UCSD-AML1 (cell line): Measurements from ENCODE around the gene NKIRAS1.
A peak's percentile ranks its signal among the peaks of the same experiment; 100 is the strongest.

Experiments used
- DNase-seq: peaks from one replicate; lab custom pipeline; 2025; ENCODE audit not compliant: unreplicated experiment; lab: John Stamatoyannopoulos, UW

NKIRAS1 gene

DNA sequence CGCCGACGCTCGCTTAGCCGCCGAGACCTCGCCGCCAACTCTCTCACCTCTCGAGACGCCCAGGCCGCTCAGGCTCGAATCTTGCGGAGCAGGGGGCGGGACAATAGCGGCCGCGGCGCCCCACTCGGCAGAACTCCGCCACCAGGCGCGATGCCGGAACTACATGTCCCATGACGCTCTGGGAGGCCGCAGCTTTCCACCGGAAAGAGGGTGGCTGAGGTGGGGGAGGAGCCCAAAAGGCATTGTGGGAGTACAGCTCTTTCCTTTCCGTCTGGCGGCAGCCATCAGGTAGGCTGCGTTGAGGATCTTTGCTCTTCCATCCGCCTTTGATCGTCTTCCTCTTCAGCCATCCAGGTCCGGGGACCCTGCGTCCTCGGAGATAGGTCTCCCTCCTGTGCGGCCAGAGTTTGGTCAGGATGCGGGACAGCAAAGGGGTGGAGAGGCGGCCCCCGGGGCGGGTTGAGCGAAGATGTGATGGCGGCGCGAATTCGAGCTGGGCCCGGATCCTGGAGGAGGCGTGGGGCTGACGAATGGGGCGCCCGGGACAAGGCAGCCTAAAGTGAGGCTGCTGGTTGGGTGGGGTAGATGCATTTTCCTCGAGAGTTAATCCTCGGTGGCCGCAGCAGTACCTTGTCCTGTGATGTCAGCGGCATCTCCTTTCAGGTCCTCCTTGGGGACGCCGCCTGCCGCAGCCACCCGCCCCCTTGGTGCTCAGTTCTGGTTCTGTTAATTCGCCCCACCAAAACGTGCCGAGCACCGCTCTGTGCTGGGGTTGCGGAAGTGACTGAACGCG, at the start of gene NKIRAS1, which contains the start of gene RPL15:
TSS of gene NKIRAS1 (minus strand) at position 105 of the 793 bp plus-strand sequence. CDS start 6,086 bp downstream, outside the sequence.
TSS of gene RPL15 (plus strand) at position 247 of the 793 bp plus-strand sequence. CDS start 728 bp downstream, outside the sequence.
- DNase-seq = peak; percentile 96

GRCh38 chr3:23966328-23966727, 49.5 kb upstream of the NKIRAS1 start:
- no peak for DNase-seq

DNA sequence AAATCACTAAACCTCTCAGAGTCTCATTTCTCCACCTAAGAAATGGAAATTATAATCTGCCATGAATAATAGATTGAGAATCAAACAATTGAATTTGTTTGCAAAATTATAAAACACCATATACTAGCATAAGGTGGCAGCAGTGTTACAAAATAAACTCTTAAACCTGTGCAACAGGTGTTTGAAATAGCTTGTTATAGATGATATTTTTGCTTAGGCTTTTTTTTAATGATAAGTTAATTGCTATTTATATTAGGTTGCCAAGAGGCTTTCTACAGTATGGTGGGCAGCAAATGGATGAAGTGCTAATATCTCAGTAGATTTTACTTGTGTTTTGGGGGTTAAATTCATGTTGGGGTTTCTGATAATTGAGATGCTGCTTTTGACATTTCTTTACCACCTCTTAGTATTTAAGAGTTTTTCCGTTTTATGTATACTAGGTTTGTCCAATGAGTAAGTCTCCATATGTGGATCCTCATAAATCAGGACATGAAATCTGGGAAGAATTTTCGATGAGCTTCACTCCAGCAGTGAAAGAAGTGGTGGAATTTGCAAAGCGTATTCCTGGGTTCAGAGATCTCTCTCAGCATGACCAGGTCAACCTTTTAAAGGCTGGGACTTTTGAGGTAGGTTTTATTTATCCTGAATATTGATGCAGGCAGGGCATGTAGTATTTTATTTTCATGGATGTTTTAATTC, 47.9 kb upstream of the NKIRAS1 start:
- DNase-seq = no peak

- no peak for DNase-seq
Observed at GRCh38 chr3:23961913-23962312, 45.1 kb upstream of the NKIRAS1 start.

DNA sequence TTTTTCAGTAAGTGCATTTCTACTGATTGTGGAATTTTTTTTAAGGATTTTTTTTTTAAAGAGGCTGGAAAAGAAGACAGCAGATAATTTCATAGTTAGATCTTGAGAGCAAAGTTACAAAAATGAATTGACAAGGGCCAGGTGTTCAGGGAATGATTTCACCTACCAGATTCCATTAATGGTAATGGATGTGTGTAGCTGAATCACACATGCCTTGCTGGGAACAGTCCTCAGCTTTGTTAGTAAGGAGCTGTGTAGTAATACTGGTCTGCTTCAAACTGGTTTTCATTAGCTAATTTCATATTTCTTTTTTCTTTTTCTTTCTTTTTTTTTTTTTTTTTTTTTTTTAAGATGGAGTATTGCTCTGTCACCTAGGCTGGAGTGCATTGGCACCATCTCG, 44.3 kb upstream of the NKIRAS1 start:
- DNase-seq = no peak

- no peak for DNase-seq
Observed at GRCh38 chr3:23960649-23961048, 43.9 kb upstream of the NKIRAS1 start.

GRCh38 chr3:23959135-23959900, 42.5 kb upstream of the NKIRAS1 start:
- DNase-seq = no peak

DNA sequence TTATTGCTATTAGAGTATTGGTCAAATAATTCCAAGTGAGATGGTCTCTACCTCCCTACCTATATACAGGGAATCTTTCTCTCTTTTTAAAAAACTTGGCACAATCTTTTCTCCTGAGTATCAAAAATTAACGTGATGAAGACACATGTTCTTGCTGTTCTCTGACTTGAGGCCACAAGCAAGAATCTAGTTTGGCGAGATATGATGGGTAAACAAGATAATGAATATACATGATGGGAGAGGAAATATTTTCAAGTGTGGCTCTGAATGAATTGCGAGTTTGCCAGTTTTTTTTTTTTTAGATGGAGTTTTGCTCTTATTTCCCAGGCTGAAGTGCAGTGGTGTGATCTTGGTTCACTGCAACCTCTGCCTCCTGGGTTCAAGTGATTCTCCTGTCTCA, 39.9 kb upstream of the NKIRAS1 start:
- no peak for DNase-seq

DNA sequence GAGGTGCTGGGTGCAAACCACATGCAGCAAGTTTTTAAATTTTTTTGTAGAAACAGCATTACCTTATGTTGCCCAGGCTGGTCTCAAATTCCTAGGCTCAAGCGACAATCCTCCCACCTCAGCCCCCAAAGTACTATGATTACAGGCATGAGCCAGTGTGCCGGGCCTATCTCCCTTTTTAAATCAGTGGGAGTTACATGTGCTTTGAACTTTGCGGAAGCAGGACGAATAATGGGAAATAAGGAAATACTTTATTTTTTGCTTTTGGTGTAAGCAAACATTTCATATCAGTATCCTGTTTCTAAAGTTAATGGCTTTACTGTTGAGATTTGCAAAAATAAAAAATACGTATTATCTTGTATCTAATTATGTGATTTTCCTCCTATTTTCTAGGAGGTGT, 37.4 kb upstream of the NKIRAS1 start:
- DNase-seq = no peak

- no peak for DNase-seq
Observed at GRCh38 chr3:23953523-23953922, 36.7 kb upstream of the NKIRAS1 start.

GRCh38 chr3:23952646-23953045, 35.9 kb upstream of the NKIRAS1 start:
- DNase-seq = no peak

DNA sequence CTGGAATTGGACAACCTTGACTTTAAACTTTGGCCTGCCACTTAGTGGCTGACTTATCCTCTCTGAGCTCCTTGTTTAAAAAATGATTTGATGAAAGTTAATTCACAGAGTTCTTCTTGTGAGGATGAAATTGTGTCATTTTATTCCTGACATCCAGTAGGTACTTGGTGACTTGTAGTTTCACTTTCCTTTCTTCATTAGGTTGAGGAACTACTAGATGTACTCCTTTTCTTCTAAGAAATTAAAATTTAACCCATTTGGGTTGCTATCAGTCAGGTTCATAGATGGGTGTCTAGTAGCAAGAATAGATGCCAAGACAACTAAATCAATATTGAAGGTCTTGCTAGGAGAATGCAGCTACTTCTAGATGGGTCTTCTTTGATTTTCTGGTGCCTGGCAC, 33.5 kb upstream of the NKIRAS1 start:
- DNase-seq = no peak

- DNase-seq = no peak
Observed at GRCh38 chr3:23949784-23950183, 33.0 kb upstream of the NKIRAS1 start.

- no peak for DNase-seq
Observed at GRCh38 chr3:23948761-23949160, 32.0 kb upstream of the NKIRAS1 start.

GRCh38 chr3:23945913-23946687, 29.3 kb upstream of the NKIRAS1 start:
- peak; percentile 98 for DNase-seq

- DNase-seq = no peak
Observed at GRCh38 chr3:23945663-23945912, 28.8 kb upstream of the NKIRAS1 start.

DNA sequence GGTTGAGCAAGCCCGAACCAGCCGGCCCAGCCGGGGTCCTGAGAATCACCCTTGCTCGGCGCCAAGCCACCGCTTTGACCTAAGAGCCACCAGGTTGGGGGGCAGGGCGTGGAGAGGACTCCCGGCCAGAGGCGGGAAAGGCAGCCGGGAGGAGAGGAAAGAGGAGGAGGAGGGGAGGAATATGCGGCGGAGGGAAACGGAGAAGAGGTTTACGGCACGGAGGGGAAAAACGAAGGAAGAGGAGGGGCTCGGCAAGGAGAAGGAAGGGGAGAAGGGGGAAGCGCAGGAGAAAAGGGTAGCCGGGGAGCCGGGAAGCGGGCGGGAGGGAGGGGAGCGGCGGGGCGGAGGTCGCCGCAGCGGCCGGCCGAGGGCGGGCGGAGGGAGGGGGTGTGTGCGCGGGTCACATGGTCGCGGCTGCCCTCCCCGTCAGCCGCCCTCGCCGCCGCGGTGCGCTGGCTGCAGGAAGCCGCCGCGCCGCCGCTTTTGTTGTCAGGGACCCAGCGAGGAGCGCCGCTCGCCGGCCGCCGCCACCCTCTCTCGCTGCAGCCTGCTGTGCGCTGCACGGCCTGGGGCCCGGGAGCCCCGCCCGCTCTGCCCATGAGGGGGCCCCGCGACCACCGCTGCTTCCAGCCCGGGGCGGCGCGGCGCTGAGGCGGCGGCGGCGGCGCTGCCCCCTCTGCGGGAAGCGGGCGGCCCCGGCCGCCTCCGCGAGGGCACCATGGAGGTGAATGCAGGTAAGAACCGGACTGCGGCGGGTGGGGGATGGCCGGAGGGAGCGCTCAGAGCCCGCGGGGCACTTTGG, 28.3 kb upstream of the NKIRAS1 start, which contains the start of gene NR1D2:
TSS of gene NR1D2 (plus strand) at position 426 of the 802 bp plus-strand sequence. CDS start at position 719, 293 bp downstream.
- peak; percentile 87 for DNase-seq

GRCh38 chr3:23944007-23944783, 27.4 kb upstream of the NKIRAS1 start:
- no peak for DNase-seq

GRCh38 chr3:23942546-23942945, 25.8 kb upstream of the NKIRAS1 start:
- no peak for DNase-seq
